Keratinocyte (primary cell): Measurements from ENCODE around the gene CSNK1G1. TPM values are rescaled to one million over a fixed set of nuclear protein-coding genes. Genes with fewer than 3 reads are reported as not detected.
"Not testable (repeated sequence)": the region's sequence is repeated elsewhere in the genome, so short reads cannot be mapped to it uniquely, and the experiment has no call there.

Experiments
- DNase-seq: peaks from one replicate; pipeline ENCODE4 v3.0.0-alpha.2; 2011; ENCODE audit warnings: low read depth, missing footprints, low spot score
- FAIRE-seq: peaks from 2 replicates; lab custom pipeline; 2011; peaks lifted over from hg19 to GRCh38; lab: Jason Lieb, UNC
- H2AFZ ChIP-seq: 2 replicates; pipeline ENCODE4 v1.6.0; 2012; ENCODE audit warnings: low read length, control low read depth, inconsistent platforms; ENCODE audit not compliant: control insufficient read depth
- H3K27ac ChIP-seq: 2 replicates; pipeline ENCODE4 v1.5.1; 2011; ENCODE audit warnings: low read length; ENCODE audit not compliant: control insufficient read depth, insufficient read depth
- H3K27me3 ChIP-seq: 3 replicates; pipeline ENCODE4 v1.6.0; 2011; ENCODE audit warnings: low read length; ENCODE audit not compliant: control insufficient read depth, insufficient read depth; ENCODE audit errors: extremely low read depth
- H3K36me3 ChIP-seq, 2 experiments: 2 replicates in 1 of 2; 3 replicates in 1 of 2; pipeline ENCODE4 v1.5.1; 2011; ENCODE audit warnings: low read length in 2 of 2, mild to moderate bottlenecking in 1 of 2; ENCODE audit not compliant: control insufficient read depth in 2 of 2, insufficient read depth in 2 of 2; ENCODE audit errors: extremely low read depth in 1 of 2
- H3K4me1 ChIP-seq: 3 replicates; pipeline ENCODE4 v1.5.1; 2011; ENCODE audit warnings: low read length; ENCODE audit not compliant: control insufficient read depth, insufficient read depth; ENCODE audit errors: extremely low read depth
- H3K4me2 ChIP-seq: 3 replicates; pipeline ENCODE4 v1.6.0; 2011; ENCODE audit warnings: low read depth, low read length; ENCODE audit not compliant: control insufficient read depth, insufficient read depth; ENCODE audit errors: extremely low read depth
- H3K4me3 ChIP-seq, 3 experiments: fragments of 200-600 bp in 1 of 3; sonication (generic) in 1 of 3; 2 replicates in 2 of 3; 3 replicates in 1 of 3; pipeline ENCODE4 v1.5.1; 2011 to 2016; ENCODE audit warnings: low read length in 3 of 3, mild to moderate bottlenecking in 3 of 3, control low read depth in 2 of 3, inconsistent platforms in 1 of 3, low read depth in 1 of 3, mixed read lengths in 1 of 3, mixed run types in 1 of 3, moderate library complexity in 1 of 3; ENCODE audit not compliant: control insufficient read depth in 2 of 3, insufficient read depth in 2 of 3; ENCODE audit errors: extremely low read depth in 1 of 3
- H3K79me2 ChIP-seq: 2 replicates; pipeline ENCODE4 v1.6.0; 2012; ENCODE audit warnings: low read length; ENCODE audit not compliant: control insufficient read depth, insufficient read depth
- H3K9ac ChIP-seq: 3 replicates; pipeline ENCODE4 v1.6.0; 2011; ENCODE audit warnings: low read length; ENCODE audit not compliant: control insufficient read depth, insufficient read depth; ENCODE audit errors: extremely low read depth
- H3K9me1 ChIP-seq: 3 replicates; pipeline ENCODE4 v1.6.0; 2011; ENCODE audit warnings: low read length; ENCODE audit not compliant: control insufficient read depth, insufficient read depth; ENCODE audit errors: extremely low read depth
- H3K9me3 ChIP-seq: 2 replicates; pipeline ENCODE4 v1.5.1; 2012; ENCODE audit warnings: low read depth, low read length; ENCODE audit not compliant: control insufficient read depth
- H4K20me1 ChIP-seq: 3 replicates; pipeline ENCODE4 v1.6.0; 2011; ENCODE audit warnings: low read length; ENCODE audit not compliant: control insufficient read depth, insufficient read depth; ENCODE audit errors: extremely low read depth
- EZH2 ChIP-seq: IDR thresholded peaks from one replicate; pipeline ENCODE4 v1.6.1; 2012; ENCODE audit warnings: inconsistent platforms, mild to moderate bottlenecking, low read length, moderate library complexity
- dilution Hi-C: fragments of 300-500 bp; cut with MboI; formaldehyde crosslinking; loops from one replicate; pipeline ENCODE4 v1.7.0; 2020; ENCODE audit warnings: low sequenced_read_pairs; ENCODE audit not compliant: extremely low pct_ligation_motif_present
- polyA plus RNA-seq, 5 experiments: library from polyadenylated mRNA; depleted of rRNA in 3 of 5; stranded (reverse) in 3 of 5; stranded (forward) in 1 of 5; unstranded in 1 of 5; fragments of >200 nt; gene quantifications; 1 replicate in 1 of 5; 2 replicates in 3 of 5; 3 replicates in 1 of 5; pipeline versions ENCODE4 v1.2.1 to v1.2.3, GENCODE V29; 2011 to 2012; ENCODE audit warnings: missing spikeins in 2 of 5, low read depth in 1 of 5, low replicate concordance in 1 of 5
- TF ChIP-seq, protein P1 (sequence below), 3 experiments: IDR thresholded peaks in 1 of 3; conservative IDR thresholded peaks in 1 of 3; optimal IDR thresholded peaks in 1 of 3; 2 replicates in 2 of 3; 3 replicates in 1 of 3; pipeline versions ENCODE3 to v1.5.1; 2011; ENCODE audit warnings: low read length in 3 of 3, mild to moderate bottlenecking in 3 of 3, moderate library complexity in 2 of 3, control low read depth in 1 of 3, inconsistent platforms in 1 of 3; ENCODE audit not compliant: insufficient read depth in 2 of 3; ENCODE audit errors: extremely low read depth in 1 of 3

Gene CSNK1G1
- polyA plus RNA-seq, 1 donor (not counting 4 experiments of a cell fraction or from before 2014, with no cell fraction given): 28.9 TPM

DNA sequence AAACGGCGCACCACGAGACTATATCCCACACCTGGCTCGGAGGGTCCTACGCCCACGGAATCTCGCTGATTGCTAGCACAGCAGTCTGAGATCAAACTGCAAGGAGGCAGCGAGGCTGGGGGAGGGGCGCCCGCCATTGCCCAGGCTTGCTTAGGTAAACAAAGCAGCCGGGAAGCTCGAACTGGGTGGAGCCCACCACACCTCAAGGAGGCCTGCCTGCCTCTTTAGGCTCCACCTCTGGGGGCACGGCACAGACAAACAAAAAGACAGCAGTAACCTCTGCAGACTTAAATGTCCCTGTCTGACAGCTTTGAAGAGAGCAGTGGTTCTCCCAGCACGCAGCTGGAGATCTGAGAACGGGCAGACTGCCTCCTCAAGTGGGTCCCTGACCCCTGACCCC lies 29.0 kb downstream of the CSNK1G1 start:
- peaks cover 42% of the 10 kb centered on the region for H3K79me2 ChIP-seq
- H3K4me3 ChIP-seq, H3K9me3 ChIP-seq, H3K36me3 ChIP-seq, H2AFZ ChIP-seq, H3K27ac ChIP-seq, DNase-seq, H3K27me3 ChIP-seq, H3K4me2 ChIP-seq, H3K9ac ChIP-seq, H4K20me1 ChIP-seq, H3K4me1 ChIP-seq, H3K9me1 ChIP-seq, FAIRE-seq, dilution Hi-C loops: not testable (repeated sequence)

DNA sequence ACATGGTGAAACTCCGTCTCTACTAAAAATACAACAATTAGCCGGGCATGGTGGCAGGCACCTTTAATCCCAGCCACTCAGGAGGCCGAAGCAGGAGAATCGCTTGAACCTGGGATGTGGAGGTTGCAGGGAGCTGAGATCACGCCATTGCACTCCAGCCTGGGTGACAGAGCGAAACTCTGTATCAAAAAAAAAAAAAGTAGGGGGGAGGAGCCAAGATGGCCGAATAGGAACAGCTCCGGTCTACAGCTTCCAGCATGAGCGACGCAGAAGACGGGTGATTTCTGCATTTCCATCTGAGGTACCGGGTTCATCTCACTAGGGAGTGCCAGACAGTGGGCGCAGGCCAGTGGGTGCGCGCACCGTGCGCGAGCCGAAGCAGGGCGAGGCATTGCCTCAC lies 29.5 kb downstream of the CSNK1G1 start:
- H3K9me1 ChIP-seq, dilution Hi-C loops, H3K4me1 ChIP-seq, H3K4me2 ChIP-seq, H4K20me1 ChIP-seq, H3K27me3 ChIP-seq, H3K36me3 ChIP-seq, FAIRE-seq, H3K9me3 ChIP-seq, H2AFZ ChIP-seq, DNase-seq: not testable (repeated sequence)
- Histone ChIP-seq H3K79me2 (peaks cover 46% of the 10 kb centered on the region), H3K27ac (peak overlapping the region; percentile 49), H3K4me3 (peak overlapping the region in 2 of 3 experiments; percentile 20), H3K9ac (peak overlapping the region; percentile 37)

DNA sequence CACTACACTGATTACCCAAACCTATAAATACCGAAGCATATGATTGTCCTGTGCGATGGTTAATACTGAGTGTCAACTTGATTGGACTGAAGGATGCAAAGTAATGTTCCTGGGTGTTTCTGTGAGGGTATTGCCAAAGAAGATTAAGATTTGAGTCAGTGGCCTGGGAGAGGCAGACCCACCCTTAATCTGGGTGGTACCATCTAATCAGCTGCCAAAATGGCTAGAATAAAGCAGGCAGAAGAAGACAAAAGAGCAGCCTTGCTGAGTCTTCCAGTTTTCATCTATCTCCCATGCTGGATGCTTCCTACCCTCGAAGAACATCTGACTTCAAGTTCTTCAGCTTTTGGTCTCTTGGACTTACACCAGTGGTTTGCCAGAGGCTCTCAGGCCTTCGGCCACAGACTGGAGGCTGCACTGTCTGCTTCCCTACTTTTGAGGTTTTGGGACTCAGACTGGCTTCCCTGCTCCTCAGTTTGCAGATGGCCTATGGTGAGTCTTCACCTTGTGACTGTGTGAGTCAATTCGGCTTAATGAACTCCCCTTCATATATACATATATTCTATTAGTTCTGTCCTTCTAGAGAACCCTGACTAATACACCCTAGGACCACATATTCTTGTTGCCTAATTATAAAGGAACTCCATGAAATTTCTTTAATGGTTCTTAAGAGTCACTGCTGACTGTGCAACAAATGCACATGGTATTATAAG lies 31.7 kb downstream of the CSNK1G1 start:
- H2AFZ ChIP-seq: no peak overlapping the region
- FAIRE-seq: no peak
- no peak overlapping the region for H3K4me2 ChIP-seq
- no peaks in the 10 kb centered on the region for H3K36me3 ChIP-seq
- dilution Hi-C loops: no loop called here
- no peaks in the 10 kb centered on the region for H3K27me3 ChIP-seq
- no peaks in the 10 kb centered on the region for H4K20me1 ChIP-seq
- H3K4me3 ChIP-seq: no peak overlapping the region
- peaks cover 57% of the 10 kb centered on the region for H3K79me2 ChIP-seq
- H3K9me3 ChIP-seq: no peaks in the 10 kb centered on the region
- no peaks in the 10 kb centered on the region for H3K9me1 ChIP-seq
- H3K4me1 ChIP-seq: no peaks in the 10 kb centered on the region
- H3K27ac ChIP-seq: peak overlapping the region; percentile 13
- DNase-seq: no peak
- TF ChIP-seq, protein P1, sequence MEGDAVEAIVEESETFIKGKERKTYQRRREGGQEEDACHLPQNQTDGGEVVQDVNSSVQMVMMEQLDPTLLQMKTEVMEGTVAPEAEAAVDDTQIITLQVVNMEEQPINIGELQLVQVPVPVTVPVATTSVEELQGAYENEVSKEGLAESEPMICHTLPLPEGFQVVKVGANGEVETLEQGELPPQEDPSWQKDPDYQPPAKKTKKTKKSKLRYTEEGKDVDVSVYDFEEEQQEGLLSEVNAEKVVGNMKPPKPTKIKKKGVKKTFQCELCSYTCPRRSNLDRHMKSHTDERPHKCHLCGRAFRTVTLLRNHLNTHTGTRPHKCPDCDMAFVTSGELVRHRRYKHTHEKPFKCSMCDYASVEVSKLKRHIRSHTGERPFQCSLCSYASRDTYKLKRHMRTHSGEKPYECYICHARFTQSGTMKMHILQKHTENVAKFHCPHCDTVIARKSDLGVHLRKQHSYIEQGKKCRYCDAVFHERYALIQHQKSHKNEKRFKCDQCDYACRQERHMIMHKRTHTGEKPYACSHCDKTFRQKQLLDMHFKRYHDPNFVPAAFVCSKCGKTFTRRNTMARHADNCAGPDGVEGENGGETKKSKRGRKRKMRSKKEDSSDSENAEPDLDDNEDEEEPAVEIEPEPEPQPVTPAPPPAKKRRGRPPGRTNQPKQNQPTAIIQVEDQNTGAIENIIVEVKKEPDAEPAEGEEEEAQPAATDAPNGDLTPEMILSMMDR (optimal IDR thresholded peaks at IDR 0.05 in 1 of 3, IDR thresholded peaks at IDR 0.05 in 1 of 3, conservative IDR thresholded peaks at IDR 0.05 in 1 of 3; ENCODE audit: extremely low read depth in 1 of 3, insufficient read depth in 2 of 3, low read length in 3 of 3): no peak
- no peak for TF ChIP-seq EZH2
- no peak overlapping the region for H3K9ac ChIP-seq
